GM12864 (cell line): ENCODE results near the gene ANO10.

Source experiments
- DNase-seq: peaks from one replicate; pipeline ENCODE4 v3.0.0-alpha.2; 2011; ENCODE audit warnings: low read depth
- H3K4me3 ChIP-seq: 2 replicates; pipeline ENCODE4 v1.5.1; 2011; ENCODE audit warnings: mild to moderate bottlenecking, low read depth, low read length, control low read depth
- CTCF ChIP-seq: IDR thresholded peaks from 2 replicates; pipeline ENCODE4 v1.5.1; 2011; ENCODE audit warnings: low read depth, mild to moderate bottlenecking, moderate library complexity, low read length, control low read depth, inconsistent platforms; ENCODE audit errors: missing control alignments

The ANO10 gene

GRCh38 chr3:43413676-43414368 is 208.0 kb downstream of the ANO10 start:
- DNase-seq: no peak
- TF ChIP-seq CTCF: no peak
- H3K4me3 ChIP-seq: no peak overlapping the region

GRCh38 chr3:43411429-43411828 is 210.4 kb downstream of the ANO10 start:
- DNase-seq: no peak
- TF ChIP-seq CTCF: no peak
- H3K4me3 ChIP-seq: no peak overlapping the region

GRCh38 chr3:43410592-43410991 is 211.2 kb downstream of the ANO10 start:
- no peak overlapping the region for H3K4me3 ChIP-seq
- TF ChIP-seq CTCF: no peak
- DNase-seq: no peak

- H3K4me3 ChIP-seq: no peak overlapping the region
- no peak for DNase-seq
Measured at GRCh38 chr3:43409506-43409905, 212.3 kb downstream of the ANO10 start.

GRCh38 chr3:43406643-43407023 is 215.2 kb downstream of the ANO10 start:
- no peak for TF ChIP-seq CTCF
- DNase-seq: no peak
- no peak overlapping the region for H3K4me3 ChIP-seq

More at GRCh38 chr3:43409506-43409905, 212.3 kb downstream of the ANO10 start:
- no peak for TF ChIP-seq CTCF

- H3K4me3 ChIP-seq: no peak overlapping the region
- no peak for TF ChIP-seq CTCF
- no peak for DNase-seq
Measured at GRCh38 chr3:43405888-43406642, 215.7 kb downstream of the ANO10 start.
